HG03060 (cell line): ENCODE data around the gene PRRT1.
"Not testable (repeated sequence)": the region's sequence is repeated elsewhere in the genome, so short reads cannot be mapped to it uniquely, and the experiment has no call there.

ENCODE experiments used
- ATAC-seq: cut with Tn5 transposase; IDR thresholded peaks from one replicate; pipeline ENCODE4 v1.9.1; 2021; ENCODE audit warnings: low read depth, moderate number of reproducible peaks; ENCODE audit not compliant: unreplicated experiment

The PRRT1 gene

DNA sequence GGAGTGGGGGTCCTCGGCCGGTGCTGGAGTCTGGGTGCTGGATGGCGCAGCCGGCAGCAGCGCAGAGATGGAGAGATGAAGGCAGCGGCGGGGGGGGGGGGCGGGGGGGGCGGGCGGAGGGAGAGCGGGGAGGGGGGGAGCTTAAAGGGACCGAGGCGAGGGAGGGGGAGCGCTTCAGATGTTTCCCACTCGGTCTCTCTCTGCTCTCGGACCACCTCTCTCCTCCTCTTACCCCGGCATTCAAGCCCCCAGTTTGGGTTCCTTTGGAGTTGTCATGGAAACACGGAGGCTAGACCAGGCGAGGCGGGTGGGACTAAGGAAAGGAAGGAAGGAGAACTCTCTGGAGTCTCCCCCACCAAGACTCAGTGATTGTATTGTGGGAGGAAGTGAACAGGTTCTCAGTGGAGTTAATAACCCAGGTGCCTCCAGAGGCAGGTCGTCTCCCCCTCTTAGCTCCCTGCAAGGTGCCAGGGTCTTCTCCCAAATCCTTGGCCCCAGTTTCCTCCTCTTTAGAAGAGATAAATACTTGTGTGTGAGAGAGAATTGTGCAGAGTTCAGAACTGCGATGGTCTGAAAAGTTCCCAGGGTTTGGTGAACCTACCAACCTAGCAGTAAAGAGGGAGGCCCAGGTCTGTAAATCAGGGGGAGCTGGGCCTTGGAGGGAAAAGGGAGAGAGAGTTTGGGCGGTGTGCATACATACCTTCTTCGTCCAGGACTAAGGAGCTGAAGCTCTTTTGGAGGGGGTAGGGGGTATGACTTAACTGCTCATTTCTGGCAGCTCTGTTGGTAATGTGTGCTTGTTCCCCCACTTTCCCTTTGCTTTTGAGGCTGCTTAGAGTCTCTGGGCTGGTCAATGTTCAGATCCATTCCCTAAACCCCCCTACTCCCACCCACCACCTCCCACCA lies at the start of gene PRRT1:
Gene PRRT1, minus strand, starts transcription at position 77 of the 906 bp plus-strand sequence. CDS start 112 bp downstream, outside the sequence.
- no peak for ATAC-seq

DNA sequence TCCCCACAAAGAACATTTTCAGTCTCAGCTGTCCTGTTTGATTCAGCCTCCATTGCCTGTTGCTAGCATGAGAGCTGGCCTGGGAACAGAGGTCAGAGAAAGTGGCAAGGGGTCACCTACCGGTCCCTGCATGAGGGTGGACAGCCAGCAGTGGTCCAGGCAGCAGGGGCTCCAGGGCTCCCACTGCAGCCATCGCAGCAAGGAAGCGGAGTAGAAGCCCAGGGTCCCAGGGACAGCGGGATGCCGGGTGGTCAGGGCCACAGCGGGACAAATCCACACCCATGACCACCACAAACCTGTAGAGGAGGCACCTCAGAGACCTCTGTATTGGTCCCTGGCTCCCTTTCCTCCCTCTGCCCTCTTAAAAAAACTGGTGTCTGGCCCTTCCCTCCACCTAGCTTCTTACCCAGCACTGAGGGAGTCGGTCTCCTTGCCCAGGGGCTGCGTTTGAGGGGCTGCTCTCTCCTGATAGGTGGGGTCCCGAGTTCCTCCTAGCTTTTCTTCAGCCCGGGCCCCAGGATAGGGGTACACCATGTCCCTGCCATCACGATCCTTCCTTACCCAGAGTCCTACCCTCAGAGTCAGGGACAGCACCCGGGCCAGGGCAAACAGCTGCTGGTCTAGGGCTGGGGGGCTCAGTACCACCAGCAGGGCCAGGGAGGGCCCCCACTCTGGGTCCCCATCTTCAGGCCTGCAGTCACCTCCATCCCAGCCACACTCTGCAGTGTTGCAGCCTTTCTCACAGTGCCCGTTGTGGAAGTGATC lies 49.2 kb upstream of the PRRT1 start:
- no peak for ATAC-seq

DNA sequence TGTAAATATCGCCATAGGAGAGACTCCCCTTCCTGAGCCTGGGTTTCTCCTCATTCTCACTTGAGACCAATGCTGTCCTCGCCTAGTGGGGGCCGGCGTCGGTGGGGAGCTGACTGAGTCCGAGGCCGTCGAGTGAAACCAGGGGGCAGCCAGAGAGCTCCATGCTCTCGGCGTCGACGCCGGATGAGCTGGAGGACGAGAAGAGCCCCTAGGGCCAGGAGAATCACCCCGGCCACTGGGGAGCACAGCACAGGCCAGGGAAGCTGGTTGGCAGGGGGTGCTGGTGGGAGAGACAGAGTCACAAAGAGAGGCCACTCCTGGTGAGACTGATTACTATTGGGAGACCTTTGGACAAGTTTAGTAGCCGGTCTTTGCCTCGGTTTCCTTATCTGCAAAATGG lies 47.1 kb upstream of the PRRT1 start:
- ATAC-seq, result no peak

DNA sequence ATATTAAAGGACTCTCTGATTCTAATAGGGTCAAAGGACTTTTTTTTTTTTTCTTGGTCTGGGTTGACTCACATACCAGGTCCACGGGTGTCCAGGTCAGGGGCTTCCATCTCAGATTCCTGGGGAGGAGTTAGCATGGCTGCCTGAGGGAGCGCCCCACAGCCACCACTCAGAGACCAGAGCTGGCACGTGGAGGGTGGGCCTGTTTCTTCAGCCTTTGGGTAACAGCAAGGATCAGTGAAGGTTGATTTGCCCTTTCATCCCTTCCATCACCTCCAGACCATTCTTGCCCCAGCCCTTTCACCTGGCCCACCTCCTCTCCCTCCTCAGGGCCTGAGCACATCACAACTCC lies 46.6 kb upstream of the PRRT1 start:
- ATAC-seq, result no peak

DNA sequence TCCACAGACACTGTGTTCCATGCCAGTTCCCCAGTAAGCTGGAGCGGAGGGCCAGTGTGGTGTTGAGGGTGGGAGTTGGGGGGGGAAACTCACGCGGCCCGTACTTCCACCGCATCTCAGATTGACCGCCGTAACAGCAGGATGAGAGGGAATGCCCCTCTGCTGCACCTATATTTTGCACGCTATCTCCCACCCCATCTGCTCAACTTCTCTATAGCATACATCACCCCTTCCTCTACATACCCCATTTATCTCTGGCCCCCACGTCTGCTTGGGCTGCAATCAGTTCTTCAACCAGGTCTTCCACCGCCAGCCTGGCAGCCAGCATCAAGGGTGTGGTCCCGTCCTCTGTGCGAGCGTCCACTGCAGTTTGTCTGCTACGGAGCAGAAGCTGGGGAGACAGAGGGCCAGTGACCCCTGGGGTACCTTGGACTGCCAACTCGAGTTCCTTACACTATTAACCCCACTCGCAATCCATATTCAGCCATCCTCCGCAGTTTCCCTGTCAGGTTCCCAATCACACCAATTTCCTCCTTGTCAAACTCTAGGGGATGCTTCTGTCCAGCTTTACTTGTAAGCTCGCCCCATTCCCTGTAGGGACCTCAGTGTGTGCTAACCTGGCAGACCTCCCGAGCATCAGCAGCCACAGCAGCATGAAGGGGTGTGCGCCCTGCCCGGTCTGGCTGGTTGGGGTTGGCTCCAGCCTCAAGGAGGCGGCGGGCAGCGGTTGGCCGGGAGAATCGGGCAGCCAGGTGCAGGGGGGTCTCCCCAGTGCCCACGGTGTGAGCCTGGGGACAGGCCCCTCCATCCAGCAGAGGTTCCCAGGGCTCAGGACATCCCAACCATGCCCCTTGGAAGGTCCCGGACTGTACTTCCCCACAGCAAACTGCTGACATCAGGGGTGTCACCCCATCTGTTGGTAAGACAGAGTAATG lies 45.2 kb upstream of the PRRT1 start:
- no peak for ATAC-seq

DNA sequence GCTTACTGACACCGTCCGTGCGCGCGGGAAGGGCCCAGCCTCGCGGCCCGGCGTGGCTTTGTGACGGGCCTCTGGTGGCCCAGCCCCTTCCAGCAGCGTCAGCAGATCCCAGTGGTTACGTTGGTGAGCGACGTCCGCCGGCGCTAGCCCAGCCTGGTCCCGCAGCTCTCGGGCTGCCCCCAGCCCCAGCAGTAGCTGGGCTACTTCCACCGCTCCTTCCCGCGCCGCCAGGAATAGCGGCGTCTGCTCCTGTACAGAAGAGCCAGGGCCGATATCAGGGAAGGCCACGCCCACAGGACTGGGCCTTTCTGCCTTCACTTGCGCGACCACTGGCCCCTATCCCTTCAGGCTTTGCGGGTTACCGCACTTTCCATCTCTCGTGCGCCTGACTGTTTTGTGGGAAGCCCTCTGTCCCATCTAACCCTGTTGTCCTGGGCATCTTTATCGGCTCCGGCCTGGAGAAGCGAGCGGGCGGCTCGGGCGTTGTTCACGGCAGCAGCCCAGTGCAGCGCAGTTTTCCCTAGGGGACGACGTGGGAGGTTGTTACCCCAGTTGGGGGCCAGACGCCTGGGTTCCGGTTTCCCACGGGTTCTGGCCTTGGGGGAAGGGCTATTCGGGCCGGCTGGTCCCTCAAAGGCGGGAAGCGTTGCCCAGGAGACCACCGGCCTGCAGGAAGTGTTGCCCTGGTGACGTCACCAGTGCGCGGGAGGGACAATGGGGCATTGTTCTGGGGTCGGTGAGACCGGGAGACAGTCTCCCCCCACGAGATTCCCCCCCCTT lies 44.4 kb upstream of the PRRT1 start:
- peak; percentile 61 for ATAC-seq

DNA sequence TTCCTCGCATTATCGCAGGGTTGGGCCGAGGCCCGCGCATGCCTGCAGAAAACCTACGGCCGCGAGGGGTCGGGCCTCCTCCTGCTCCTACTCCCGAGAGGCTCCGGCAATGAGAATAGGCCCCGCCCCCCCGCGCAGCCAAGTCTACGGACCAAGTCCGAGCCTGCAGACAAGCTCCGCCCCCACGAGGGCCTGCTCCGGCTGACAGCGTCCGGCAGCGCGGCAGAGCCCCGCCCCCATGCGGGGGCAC lies 43.8 kb upstream of the PRRT1 start:
- ATAC-seq, result no peak

DNA sequence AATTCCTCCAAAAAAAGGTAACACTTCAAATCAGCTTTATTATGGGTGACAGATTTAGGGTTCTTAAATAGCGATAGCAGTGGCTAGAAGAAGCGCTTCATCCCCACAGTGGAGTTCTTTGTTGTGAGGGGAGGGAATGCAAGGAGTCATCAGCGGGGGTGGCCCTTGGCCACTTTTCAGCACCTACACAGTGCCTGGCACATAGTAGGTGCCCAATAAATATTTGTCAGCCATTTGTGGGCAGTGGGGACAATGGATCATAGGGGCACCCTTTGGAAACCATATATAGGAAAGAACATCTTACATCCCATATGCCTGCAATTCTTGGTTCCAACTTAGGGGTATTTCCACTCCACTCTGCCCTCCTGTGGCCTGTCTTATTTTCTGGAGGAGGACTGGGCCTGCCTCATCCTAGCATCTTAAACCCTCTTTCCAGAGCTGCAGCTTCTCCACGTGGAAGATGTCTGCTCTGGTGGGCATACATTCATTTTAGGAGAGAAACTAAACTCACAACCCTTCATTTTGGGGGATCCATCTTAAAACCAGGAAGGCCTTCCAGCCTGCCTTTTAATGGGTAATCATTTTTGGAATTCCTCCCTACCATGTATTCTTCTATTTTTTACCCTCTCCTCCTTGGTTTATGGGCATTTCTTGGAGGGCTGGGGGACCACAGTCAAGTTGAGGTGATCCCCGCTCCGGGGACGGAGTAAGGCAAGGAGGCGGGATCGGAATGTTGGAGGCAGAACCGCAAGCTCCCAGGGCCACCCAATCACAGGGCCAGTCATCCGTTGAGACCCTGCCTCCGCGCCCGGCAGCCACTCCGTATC lies 43.3 kb upstream of the PRRT1 start:
- ATAC-seq, result peak; percentile 42

DNA sequence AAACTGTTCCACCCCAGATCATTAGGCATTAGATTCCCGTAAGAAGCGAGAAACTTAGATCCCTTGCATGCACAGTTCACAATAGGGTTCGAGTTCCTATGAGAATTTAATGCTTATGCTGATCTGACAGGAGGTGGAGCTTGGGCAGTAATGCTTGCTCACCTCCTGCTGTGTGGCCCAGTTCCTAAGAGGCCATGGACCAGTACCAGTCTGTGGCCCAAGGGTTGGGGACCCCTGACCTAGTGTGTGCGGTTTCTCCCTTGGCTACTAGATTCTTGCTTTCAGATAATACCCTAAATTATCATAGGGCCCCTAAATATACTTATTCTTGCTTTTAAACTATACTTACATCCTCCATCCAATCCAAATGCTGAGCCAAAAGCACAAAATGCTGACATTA lies 42.6 kb upstream of the PRRT1 start:
- no peak for ATAC-seq

DNA sequence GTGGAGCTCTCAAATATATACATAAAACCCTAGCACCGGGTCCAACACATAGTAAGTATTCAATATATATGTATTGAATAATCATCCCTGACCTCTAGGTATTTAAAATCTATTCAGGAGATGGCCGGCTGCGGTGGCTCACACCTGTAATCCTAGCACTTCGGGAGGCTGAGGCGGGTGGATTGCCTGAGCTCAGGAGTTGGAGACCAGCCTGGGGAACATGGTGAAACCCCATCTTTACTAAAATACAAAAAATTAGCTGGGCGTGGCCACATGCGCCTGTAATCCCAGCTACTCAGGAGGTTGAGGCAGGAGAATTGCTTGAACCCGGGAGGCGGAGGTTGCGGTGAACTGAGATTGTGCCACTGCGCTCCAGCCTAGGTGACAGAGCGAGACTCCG lies 41.4 kb upstream of the PRRT1 start:
- not testable (repeated sequence) for ATAC-seq

DNA sequence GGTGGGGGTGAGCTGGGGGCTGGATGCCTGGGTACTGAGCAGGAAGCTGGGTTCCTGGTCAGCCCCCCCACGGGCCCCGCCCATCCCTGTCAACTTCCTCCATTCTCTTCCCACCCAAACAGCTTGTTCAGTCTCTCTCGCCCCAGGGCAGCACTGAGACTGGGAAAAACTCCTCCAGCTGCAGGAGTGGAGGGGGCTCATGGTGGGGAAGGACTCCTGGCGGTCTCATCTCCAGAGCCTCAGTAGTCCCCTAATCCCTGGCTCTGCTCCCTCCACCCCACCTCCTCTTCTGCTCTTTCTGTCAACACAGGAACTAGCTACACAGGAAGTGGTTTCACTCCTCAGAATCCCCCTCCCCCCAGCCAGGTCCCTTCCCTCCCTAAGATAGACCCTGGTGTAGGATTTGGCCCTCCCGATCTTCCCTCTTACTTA lies 40.9 kb upstream of the PRRT1 start, which contains the start of gene GPSM3:
Gene GPSM3, minus strand, starts transcription at position 36 of the 432 bp plus-strand sequence. CDS start 130 bp downstream, outside the sequence.
- ATAC-seq, result no peak

DNA sequence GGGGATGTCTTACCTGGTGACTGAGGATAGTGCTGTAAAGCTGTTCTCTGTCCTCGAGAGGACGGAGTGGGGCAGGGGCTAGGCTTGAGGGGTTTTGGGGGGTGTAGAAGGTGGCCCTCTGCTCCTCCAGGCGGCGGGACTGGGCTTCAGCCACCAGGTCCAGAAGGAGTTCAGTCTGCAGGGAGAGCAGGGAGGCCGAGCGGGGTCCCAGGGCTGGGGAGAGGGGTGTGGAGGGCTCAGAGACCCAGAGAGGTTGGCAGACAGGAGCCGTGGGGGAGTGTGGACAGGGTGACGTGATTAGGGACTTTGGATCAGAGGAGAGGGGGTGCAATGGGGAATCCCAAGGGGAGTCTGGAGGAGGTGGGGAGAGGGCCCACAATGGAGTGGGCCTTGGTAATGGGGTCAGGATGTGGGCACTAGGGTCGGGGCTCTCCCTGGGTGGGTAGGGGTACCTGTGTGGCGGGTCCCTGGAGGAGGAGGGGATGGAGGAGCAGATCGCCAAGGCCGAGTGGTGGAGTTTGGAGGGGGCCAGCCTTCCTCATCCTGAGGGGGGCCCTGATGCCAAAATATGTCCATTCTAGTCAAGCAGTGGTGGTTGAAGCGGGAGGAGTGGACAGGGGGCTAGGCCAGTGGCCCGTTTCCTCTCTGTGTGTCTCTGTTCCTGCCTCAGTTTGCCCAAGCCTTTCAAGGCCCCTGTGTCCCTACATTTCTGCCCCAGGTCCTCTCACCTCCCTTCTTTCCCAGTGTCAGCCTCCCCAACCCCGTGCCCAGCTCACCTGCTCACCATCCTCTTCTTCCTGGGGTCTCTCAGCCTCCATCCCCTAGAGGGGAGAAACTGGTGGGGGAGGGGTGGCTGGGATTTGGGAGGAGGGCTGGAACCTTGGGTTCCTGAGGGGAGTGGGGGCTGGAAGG lies 40.2 kb upstream of the PRRT1 start:
- no peak for ATAC-seq

DNA sequence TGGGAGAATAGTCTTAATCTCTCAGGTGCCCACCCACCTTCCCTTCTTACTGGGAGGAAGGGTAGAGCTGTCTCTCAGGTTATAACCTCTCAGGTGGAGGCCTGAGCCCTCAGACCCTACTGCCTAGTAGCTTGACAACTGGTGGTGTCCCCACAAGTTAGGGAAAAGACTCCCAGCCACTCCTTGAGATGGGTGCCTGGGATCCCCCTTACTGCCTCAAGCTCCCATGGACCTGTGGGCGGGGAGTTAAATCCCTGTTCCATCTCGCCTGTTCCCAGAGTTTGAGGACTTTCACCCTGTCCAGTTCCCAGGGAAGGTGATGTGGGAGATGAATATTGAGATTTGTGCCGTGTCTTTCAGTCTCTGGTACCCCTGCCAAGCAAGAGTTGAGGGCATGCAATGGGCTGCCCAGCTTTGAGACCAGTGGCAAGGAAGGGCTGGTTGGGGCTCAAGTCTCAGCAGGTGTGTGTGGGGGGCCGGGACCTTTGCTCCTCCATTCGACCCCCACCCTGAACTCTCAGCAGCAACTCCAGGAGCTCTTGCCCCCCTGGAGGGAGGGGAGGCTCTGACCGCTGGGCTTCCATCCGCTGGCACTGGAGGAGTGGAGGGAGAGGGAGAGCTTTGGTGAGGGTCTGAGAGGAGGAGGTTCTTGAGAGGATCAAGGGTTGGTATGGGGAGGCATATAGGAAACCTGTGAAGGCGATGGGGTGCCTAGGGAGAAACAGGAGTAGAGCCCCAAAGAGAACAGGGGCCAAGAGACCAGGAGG lies 39.4 kb upstream of the PRRT1 start:
- no peak for ATAC-seq

DNA sequence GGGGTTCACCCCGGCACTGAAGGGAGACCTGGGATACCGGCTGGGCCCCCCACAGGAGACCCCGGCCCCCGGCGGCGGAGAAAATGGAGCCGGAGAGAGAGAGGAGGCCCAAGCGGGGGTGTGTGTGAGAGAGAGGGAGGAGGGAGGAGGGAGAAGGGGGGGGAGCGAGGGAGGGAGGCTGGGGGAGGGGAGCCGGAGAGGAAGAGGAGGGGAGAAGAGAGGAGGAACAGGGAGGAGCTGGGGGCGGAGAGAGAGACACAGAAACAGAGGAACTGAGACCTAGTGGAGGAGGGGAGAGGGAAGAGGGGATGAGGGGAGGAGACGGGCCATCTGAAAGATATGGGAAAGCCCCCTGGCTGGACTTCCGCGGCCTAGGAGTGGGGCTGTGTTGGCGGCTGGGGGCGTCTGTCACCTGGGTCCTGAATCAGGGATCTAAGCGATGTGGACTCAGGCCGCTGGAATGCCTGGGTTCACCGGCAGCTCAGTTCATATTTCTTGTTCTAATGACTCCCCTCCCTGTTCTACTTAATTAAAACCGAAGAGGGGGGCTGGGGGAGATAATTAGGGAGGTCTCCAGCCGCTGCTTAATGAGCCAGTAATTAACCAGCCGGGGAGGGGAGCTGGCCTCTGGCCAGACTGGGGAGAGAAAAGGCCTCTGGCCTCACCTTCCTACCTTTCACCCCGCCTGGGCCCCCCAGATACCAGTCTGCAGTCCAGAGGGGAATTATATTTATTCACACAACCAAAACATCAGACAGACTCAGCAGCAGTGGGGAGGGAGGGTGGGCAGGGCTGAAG lies 38.5 kb upstream of the PRRT1 start, which contains the start of gene PBX2:
Gene PBX2, minus strand, starts transcription at position 149 of the 798 bp plus-strand sequence. CDS start 287 bp downstream, outside the sequence.
- no peak for ATAC-seq

DNA sequence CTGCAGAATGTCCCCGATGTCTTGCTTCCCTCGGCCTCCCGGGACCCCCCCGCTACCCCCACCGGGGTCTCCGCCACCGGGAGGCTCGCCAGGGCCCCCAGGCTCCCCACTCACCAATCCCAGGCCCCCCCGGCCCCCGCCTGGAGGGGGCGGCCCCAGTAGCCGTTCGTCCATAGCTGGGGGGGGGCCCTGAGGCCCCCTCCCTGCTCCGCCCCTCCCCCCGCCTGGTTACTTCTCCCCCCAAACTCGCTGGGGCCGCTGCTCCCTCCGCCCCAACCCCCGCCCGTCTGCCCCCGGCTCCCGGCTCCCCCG lies 38.0 kb upstream of the PRRT1 start:
- no peak for ATAC-seq

DNA sequence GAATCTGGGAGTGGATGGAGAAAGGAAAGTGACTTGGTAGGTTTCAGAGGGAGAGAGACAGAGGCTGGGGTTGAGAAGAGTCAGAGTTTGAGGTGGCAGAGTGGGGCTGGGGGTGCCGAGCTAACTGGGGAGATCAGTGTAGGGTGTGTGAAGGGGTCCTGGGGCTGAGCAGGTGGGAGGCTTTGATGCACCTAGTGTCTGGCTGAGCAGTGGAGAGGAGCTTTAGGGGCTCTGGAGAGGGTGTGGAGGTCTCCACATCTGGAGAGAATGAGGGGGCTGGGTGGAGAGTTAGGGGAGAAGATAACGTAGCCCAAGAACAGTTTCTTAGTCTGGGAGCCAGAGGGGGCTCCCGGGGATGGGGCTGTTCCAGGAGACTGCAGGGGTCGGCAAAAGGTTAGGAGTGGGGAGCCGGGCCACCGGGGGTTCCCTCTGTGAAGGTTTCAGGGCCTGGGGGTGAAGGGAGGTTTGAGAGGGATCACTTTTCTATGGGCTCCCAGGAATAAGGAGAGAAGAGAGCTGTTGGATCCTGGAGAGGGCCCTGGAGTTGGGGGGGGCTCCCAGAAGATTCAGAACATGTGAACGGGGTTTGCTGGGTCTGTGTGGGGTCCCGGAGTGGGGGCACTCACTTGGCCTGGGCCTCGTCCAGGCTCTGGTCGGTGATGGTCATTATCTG lies 37.5 kb upstream of the PRRT1 start:
- ATAC-seq, result no peak
